Hair follicle dermal papilla cell (primary cell): ENCODE results near the gene TBC1D12. TPM values are rescaled to one million over a fixed set of nuclear protein-coding genes. Genes with fewer than 3 reads are reported as not detected.

Experiments used
- total RNA-seq: library from RNA; depleted of rRNA; stranded (reverse); fragments of >200 nt; gene quantifications from 2 replicates; pipeline ENCODE4 v1.2.3, GENCODE V29; 2012

TBC1D12 gene
- total RNA-seq: 15.2 and 16.9 TPM in 2 replicates

DNA sequence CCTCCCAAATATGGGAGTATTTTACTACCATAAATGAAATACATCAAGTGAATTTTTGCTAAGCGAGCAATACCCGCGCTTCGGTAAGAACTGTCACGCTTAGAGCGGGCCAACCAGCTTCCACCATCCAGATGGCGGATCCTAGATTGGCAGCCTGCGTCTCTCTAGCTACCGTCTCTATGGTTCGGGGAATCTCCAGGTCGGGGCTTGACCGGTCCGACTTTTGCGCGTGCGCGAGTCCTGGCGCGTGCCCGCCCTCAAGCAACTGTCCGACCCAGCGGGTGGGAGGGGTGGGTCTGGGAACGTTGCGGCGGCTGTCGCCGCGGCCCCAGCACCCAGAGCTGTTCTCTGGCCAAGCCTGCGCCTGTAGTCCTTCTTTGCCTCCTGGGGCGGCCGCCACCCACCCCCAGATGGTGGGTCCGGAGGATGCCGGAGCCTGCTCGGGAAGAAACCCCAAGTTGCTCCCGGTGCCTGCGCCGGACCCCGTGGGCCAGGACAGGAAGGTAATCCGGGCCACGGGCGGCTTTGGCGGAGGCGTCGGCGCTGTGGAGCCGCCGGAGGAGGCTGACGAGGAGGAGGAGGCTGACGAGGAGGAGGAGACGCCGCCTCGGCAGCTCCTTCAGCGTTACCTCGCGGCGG is at the start of gene TBC1D12:
Gene TBC1D12, plus strand, starts transcription at position 338 of the 639 bp plus-strand sequence. Its CDS starts 73 bp downstream, at position 411.

DNA sequence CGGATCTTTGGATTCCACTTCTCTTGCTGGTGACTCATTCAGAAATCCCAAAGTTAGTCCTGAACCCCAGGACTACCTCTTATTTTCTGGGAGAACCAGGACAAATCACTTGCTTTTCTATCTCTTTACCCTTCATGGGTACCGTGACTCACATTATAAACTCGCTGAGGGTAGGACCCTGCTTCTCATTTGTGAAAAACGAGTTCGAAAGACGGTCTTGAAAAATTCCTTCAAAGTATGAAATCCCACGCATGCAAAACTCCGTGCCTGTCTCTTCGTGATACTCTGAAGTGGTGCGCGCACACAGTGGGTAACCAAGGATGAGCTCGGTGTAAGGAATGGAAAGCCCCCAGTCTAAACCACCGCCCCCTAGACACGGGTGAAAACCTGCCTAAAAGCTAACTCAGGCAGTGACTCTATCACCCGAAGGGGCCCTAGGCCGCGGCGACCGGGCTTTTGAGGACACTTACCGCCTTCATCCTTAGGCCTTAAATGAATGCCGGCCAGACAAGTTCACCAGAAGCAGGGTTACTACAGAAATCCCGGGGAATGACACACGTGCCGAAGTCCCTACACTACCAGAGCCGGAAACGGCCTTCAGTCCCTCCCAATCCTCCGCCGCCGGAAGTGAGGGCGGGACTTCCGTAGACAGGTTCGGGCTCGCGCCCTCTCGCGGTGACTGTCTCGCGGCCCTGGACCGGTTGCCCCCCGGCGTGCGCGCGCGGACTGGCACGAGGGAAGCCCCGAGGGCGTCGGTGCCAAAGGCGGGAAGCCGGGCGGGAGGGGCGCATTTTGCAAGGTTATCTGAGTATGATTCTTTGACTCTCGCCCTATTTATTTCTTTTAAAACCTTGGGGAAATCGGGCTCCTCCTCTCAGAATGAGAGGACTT is 39.7 kb upstream of the TBC1D12 start, which contains the start of gene NOC3L:
Gene NOC3L, minus strand, starts transcription at position 580 of the 891 bp plus-strand sequence. Its CDS starts 101 bp downstream, at position 479.

DNA sequence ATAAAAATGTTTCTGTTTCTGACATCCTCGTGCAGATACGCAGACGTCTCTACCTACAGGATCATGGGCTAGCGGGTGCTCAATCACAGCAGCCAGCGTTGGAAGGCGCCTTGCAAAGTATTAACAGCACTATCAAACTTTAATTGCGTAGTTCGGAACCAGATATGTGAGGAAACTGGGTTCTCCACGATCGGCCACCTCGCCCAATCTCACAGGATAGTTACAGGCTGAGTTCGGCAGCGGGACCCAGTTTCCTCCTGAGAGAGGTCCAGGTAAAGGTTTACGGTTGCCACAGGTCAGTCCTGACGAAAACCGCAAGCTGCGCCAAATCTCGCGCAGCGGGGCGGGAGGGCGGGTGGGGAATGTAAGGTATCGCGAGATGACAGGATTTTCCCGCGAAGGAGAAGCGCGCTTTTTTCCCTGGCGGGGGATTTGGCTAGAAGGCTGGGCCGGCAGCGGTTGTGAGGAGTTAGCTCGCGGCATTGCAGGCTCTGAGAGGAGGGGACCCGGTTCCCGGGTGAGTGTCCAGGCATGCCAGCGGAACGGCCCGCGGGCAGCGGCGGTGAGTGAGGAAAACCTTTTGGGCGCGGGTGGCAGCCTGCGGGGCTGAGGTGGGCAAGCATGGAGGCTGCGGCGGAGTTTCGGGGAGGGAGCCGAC is 143.2 kb downstream of the TBC1D12 start, which contains the start of gene HELLS:
Gene HELLS, plus strand, starts transcription at position 398 of the 658 bp plus-strand sequence. Its CDS starts 134 bp downstream, at position 532.

Other genes starting within 250 kb of the TBC1D12 start
- 15.8 and 20.4 TPM in 2 replicates for gene NOC3L, start 39.6 kb upstream of the TBC1D12 start, total RNA-seq
- gene HELLS, start 143.2 kb downstream of the TBC1D12 start, total RNA-seq: 6.6 and 11.7 TPM in 2 replicates